HG03103 (cell line): Measurements from ENCODE around the gene GALNT17.
"Not testable (repeated sequence)": the region's sequence is repeated elsewhere in the genome, so short reads cannot be mapped to it uniquely, and the experiment has no call there.

ENCODE experiments used
- ATAC-seq: cut with Tn5 transposase; IDR thresholded peaks from one replicate; pipeline ENCODE4 v1.9.1; 2021; ENCODE audit warnings: low read depth; ENCODE audit not compliant: unreplicated experiment

Gene GALNT17

GRCh38 chr7:71598553-71598952 lies 466.6 kb downstream of the GALNT17 start:
- ATAC-seq: no peak

- no peak for ATAC-seq
These were observed 469.9 kb downstream of the GALNT17 start for GRCh38 chr7:71601851-71602250.

GRCh38 chr7:71604818-71605414 lies 473.0 kb downstream of the GALNT17 start:
- ATAC-seq: no peak

- ATAC-seq: no peak
These were observed 480.0 kb downstream of the GALNT17 start for GRCh38 chr7:71611986-71612385.

GRCh38 chr7:71612911-71613310 lies 481.0 kb downstream of the GALNT17 start:
- ATAC-seq: no peak

- no peak for ATAC-seq
These were observed 481.4 kb downstream of the GALNT17 start for GRCh38 chr7:71613313-71613712.

GRCh38 chr7:71615017-71615416 lies 483.1 kb downstream of the GALNT17 start:
- no peak for ATAC-seq

GRCh38 chr7:71616217-71616616 lies 484.3 kb downstream of the GALNT17 start:
- no peak for ATAC-seq

GRCh38 chr7:71618278-71618677 lies 486.3 kb downstream of the GALNT17 start:
- ATAC-seq: no peak

- no peak for ATAC-seq
These were observed 493.6 kb downstream of the GALNT17 start for GRCh38 chr7:71625545-71625944.

- no peak for ATAC-seq
These were observed 494.3 kb downstream of the GALNT17 start for GRCh38 chr7:71626206-71626605.

- ATAC-seq: no peak
These were observed 495.7 kb downstream of the GALNT17 start for GRCh38 chr7:71627651-71628050.

GRCh38 chr7:71630516-71630915 lies 498.6 kb downstream of the GALNT17 start:
- ATAC-seq: no peak

GRCh38 chr7:71633551-71634008 lies 501.6 kb downstream of the GALNT17 start:
- ATAC-seq: no peak

GRCh38 chr7:71635849-71636248 lies 503.9 kb downstream of the GALNT17 start:
- ATAC-seq: not testable (repeated sequence)

GRCh38 chr7:71636329-71636728 lies 504.4 kb downstream of the GALNT17 start:
- ATAC-seq: no peak

GRCh38 chr7:71637578-71637977 lies 505.6 kb downstream of the GALNT17 start:
- no peak for ATAC-seq

- ATAC-seq: no peak
These were observed 506.2 kb downstream of the GALNT17 start for GRCh38 chr7:71638108-71638507.

GRCh38 chr7:71639382-71640085 lies 507.6 kb downstream of the GALNT17 start:
- no peak for ATAC-seq

GRCh38 chr7:71643031-71643430 lies 511.1 kb downstream of the GALNT17 start:
- ATAC-seq: not testable (repeated sequence)

GRCh38 chr7:71645836-71646235 lies 513.9 kb downstream of the GALNT17 start:
- no peak for ATAC-seq

- ATAC-seq: no peak
These were observed 517.9 kb downstream of the GALNT17 start for GRCh38 chr7:71649812-71650211.
